ENCODE results near the gene BAIAP2L1. TPM values are rescaled to one million over a fixed set of nuclear protein-coding genes. Genes with fewer than 3 reads are reported as not detected.

The BAIAP2L1 gene
- total and polyA plus RNA-seq, 9 of the 15 experiments (the other 6 are each of a cell fraction or from before 2014, with no cell fraction given), result 4.2 to 29.8 (median 15.5) TPM

DNA sequence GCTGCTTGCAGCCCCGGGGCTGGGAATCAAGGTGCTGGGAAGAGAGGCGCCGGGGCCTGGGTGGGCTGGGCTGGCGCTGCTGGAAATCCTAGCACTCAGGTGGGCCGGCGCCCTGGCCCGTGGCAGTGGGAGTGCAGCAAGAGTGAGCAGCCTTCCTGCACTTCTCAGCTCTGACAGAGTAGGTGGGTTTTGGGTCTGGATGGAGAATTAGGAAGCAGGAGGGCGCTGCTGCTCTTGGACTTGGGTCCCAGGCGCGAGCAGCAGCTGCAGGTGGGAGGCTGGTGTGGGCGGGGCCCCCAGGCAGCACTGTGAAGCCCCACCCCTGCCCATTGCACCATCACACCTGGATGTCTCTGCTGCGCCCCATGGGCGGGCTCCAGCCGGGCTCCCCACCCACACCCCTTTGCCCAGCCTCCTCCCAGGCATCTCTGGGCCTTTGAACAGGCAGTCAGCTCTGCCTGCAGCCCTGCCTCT, 113.4 kb downstream of the BAIAP2L1 start (continued):
- TF ChIP-seq, protein P1, sequence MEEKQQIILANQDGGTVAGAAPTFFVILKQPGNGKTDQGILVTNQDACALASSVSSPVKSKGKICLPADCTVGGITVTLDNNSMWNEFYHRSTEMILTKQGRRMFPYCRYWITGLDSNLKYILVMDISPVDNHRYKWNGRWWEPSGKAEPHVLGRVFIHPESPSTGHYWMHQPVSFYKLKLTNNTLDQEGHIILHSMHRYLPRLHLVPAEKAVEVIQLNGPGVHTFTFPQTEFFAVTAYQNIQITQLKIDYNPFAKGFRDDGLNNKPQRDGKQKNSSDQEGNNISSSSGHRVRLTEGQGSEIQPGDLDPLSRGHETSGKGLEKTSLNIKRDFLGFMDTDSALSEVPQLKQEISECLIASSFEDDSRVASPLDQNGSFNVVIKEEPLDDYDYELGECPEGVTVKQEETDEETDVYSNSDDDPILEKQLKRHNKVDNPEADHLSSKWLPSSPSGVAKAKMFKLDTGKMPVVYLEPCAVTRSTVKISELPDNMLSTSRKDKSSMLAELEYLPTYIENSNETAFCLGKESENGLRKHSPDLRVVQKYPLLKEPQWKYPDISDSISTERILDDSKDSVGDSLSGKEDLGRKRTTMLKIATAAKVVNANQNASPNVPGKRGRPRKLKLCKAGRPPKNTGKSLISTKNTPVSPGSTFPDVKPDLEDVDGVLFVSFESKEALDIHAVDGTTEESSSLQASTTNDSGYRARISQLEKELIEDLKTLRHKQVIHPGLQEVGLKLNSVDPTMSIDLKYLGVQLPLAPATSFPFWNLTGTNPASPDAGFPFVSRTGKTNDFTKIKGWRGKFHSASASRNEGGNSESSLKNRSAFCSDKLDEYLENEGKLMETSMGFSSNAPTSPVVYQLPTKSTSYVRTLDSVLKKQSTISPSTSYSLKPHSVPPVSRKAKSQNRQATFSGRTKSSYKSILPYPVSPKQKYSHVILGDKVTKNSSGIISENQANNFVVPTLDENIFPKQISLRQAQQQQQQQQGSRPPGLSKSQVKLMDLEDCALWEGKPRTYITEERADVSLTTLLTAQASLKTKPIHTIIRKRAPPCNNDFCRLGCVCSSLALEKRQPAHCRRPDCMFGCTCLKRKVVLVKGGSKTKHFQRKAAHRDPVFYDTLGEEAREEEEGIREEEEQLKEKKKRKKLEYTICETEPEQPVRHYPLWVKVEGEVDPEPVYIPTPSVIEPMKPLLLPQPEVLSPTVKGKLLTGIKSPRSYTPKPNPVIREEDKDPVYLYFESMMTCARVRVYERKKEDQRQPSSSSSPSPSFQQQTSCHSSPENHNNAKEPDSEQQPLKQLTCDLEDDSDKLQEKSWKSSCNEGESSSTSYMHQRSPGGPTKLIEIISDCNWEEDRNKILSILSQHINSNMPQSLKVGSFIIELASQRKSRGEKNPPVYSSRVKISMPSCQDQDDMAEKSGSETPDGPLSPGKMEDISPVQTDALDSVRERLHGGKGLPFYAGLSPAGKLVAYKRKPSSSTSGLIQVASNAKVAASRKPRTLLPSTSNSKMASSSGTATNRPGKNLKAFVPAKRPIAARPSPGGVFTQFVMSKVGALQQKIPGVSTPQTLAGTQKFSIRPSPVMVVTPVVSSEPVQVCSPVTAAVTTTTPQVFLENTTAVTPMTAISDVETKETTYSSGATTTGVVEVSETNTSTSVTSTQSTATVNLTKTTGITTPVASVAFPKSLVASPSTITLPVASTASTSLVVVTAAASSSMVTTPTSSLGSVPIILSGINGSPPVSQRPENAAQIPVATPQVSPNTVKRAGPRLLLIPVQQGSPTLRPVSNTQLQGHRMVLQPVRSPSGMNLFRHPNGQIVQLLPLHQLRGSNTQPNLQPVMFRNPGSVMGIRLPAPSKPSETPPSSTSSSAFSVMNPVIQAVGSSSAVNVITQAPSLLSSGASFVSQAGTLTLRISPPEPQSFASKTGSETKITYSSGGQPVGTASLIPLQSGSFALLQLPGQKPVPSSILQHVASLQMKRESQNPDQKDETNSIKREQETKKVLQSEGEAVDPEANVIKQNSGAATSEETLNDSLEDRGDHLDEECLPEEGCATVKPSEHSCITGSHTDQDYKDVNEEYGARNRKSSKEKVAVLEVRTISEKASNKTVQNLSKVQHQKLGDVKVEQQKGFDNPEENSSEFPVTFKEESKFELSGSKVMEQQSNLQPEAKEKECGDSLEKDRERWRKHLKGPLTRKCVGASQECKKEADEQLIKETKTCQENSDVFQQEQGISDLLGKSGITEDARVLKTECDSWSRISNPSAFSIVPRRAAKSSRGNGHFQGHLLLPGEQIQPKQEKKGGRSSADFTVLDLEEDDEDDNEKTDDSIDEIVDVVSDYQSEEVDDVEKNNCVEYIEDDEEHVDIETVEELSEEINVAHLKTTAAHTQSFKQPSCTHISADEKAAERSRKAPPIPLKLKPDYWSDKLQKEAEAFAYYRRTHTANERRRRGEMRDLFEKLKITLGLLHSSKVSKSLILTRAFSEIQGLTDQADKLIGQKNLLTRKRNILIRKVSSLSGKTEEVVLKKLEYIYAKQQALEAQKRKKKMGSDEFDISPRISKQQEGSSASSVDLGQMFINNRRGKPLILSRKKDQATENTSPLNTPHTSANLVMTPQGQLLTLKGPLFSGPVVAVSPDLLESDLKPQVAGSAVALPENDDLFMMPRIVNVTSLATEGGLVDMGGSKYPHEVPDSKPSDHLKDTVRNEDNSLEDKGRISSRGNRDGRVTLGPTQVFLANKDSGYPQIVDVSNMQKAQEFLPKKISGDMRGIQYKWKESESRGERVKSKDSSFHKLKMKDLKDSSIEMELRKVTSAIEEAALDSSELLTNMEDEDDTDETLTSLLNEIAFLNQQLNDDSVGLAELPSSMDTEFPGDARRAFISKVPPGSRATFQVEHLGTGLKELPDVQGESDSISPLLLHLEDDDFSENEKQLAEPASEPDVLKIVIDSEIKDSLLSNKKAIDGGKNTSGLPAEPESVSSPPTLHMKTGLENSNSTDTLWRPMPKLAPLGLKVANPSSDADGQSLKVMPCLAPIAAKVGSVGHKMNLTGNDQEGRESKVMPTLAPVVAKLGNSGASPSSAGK (IDR thresholded peaks at IDR 0.05), result no peak
- no peak for TF ChIP-seq FOXK1 (CRISPR knock-in tag; IDR thresholded peaks at IDR 0.05; ENCODE audit: borderline replicate concordance)
- 0 out of 2 replicates have a peak, but pooled peaks have one; percentile 31 for TF ChIP-seq RBFOX2 (IDR thresholded peaks at IDR 0.05; ENCODE audit: low read depth, low read length)
- TF ChIP-seq ZNF324 (CRISPR knock-in tag; IDR thresholded peaks at IDR 0.05), result no peak
